K562 treated with DMSO at 1 percent for 12 hours (cell line): Measurements from ENCODE around the gene FTCD. TPM values are rescaled to one million over a fixed set of nuclear protein-coding genes. Genes with fewer than 3 reads are reported as not detected.

Experiments
- total RNA-seq: library from RNA; unstranded; fragments of 300-600 nt; gene quantifications from 2 replicates; pipeline ENCODE4 v1.2.3, GENCODE V29; 2022; ENCODE audit not compliant: insufficient read depth

Gene FTCD
- 1.1 and 2.6 TPM in 2 replicates for total RNA-seq

GRCh38 chr21:46155514-46156377 lies at the start of gene FTCD:
Gene FTCD (minus strand): TSS chr21:46155579. CDS start chr21:46155523, 56 bp downstream.

GRCh38 chr21:46183910-46184624 lies 28.7 kb upstream of the FTCD start, which contains the start of gene SPATC1L:
Gene SPATC1L (minus strand): TSS chr21:46184459. CDS start chr21:46182816, 1,643 bp downstream.

GRCh38 chr21:46097336-46098293 lies 57.8 kb downstream of the FTCD start, which contains the start of gene COL6A2:
Gene COL6A2 (plus strand): TSS chr21:46098112.

Other genes starting within 250 kb of the FTCD start
- gene COL6A1, start 173.8 kb downstream of the FTCD start, total RNA-seq, result 1.2 and 2.4 TPM in 2 replicates
- gene COL6A2, start 57.5 kb downstream of the FTCD start, total RNA-seq, result 9.9 and 21.3 TPM in 2 replicates
- gene SPATC1L, start 28.9 kb upstream of the FTCD start, total RNA-seq, result 65.2 and 87.4 TPM in 2 replicates
- 24.0 and 37.8 TPM in 2 replicates for gene LSS, start 73.2 kb upstream of the FTCD start, total RNA-seq
- gene MCM3AP, start 130.0 kb upstream of the FTCD start, total RNA-seq, result 51.3 and 154 TPM in 2 replicates
- 28.1 and 38.9 TPM in 2 replicates for gene YBEY, start 130.8 kb upstream of the FTCD start, total RNA-seq
- 15.2 and 30.9 TPM in 2 replicates for gene C21orf58, start 168.3 kb upstream of the FTCD start, total RNA-seq
- 22.2 and 50.2 TPM in 2 replicates for gene PCNT, start 168.6 kb upstream of the FTCD start, total RNA-seq